WTC11 (cell line): Measurements from ENCODE around the gene GIPC2. TPM values are rescaled to one million over a fixed set of nuclear protein-coding genes. Genes with fewer than 3 reads are reported as not detected.

Experiments used
- ATAC-seq: fragments of 200-7000 bp; cut with Tn5 transposase; 2 replicates; pipeline ENCODE4 v1.10.0; 2021; ENCODE audit warnings: mild to moderate bottlenecking, moderate library complexity
- CTCF ChIA-PET: fragments of 300-600 bp; sonication (Branson Sonifier 250); formaldehyde crosslinking; loops from one replicate; lab custom pipeline; 2021; ENCODE audit warnings: antibody characterized with exemption; lab: Charles Lee
- POLR2A ChIA-PET: fragments of 350-600 bp; sonication (Branson Sonifier 250); formaldehyde crosslinking; loops from one replicate; lab custom pipeline; 2021; ENCODE audit warnings: antibody characterized with exemption; lab: Charles Lee
- DNase-seq: peaks from one replicate; pipeline ENCODE4 v3.0.0; 2021; ENCODE audit warnings: low spot score
- H3K27ac Mint-ChIP-seq: 2 replicates; pipeline ENCODE4 v1.8.0; 2021; ENCODE audit warnings: mixed read lengths
- H3K27me3 Mint-ChIP-seq: 2 replicates; pipeline ENCODE4 v1.8.0; 2021; ENCODE audit warnings: low read depth, mild to moderate bottlenecking, moderate library complexity, mixed read lengths
- H3K36me3 Mint-ChIP-seq: 2 replicates; pipeline ENCODE4 v1.8.0; 2021; ENCODE audit warnings: mixed read lengths
- H3K4me1 Mint-ChIP-seq: 2 replicates; pipeline ENCODE4 v1.8.0; 2022; ENCODE audit warnings: mixed read lengths
- H3K4me3 Mint-ChIP-seq: 2 replicates; pipeline ENCODE4 v1.8.0; 2021; ENCODE audit warnings: mild to moderate bottlenecking, moderate library complexity, mixed read lengths
- H3K9me3 Mint-ChIP-seq: 2 replicates; pipeline ENCODE4 v1.8.0; 2021; ENCODE audit warnings: mixed read lengths
- CREB1 ChIP-seq: sonication (generic); formaldehyde crosslinking; IDR thresholded peaks from 2 replicates; pipeline ENCODE4 v1.8.0; 2023; ENCODE audit warnings: mild to moderate bottlenecking, missing genetic modification reagents
- CTCF ChIP-seq: fragments of 200-600 bp; IDR thresholded peaks from 2 replicates; pipeline ENCODE4 v1.8.0; 2022; ENCODE audit warnings: antibody characterized with exemption
- E2F1 ChIP-seq: sonication (generic); formaldehyde crosslinking; IDR thresholded peaks from 2 replicates; pipeline ENCODE4 v1.8.0; 2022; ENCODE audit warnings: mild to moderate bottlenecking, missing genetic modification reagents
- E2F5 ChIP-seq: sonication (generic); formaldehyde crosslinking; IDR thresholded peaks from 2 replicates; pipeline ENCODE4 v1.8.1; 2022; ENCODE audit warnings: mild to moderate bottlenecking, moderate library complexity, missing genetic modification reagents
- ELF4 ChIP-seq: sonication (generic); formaldehyde crosslinking; IDR thresholded peaks from 2 replicates; pipeline ENCODE4 v1.8.1; 2022; ENCODE audit warnings: low read depth, mild to moderate bottlenecking, moderate library complexity, missing genetic modification reagents
- EMX1 ChIP-seq: fragments of 250-450 bp; sonication (Bioruptor Pico); IDR thresholded peaks from 2 replicates; pipeline ENCODE4 v1.8.0; 2021; ENCODE audit warnings: mild to moderate bottlenecking
- ETV6 ChIP-seq: sonication (generic); formaldehyde crosslinking; IDR thresholded peaks from 2 replicates; pipeline ENCODE4 v1.8.1; 2022; ENCODE audit warnings: mild to moderate bottlenecking, missing genetic modification reagents
- FOXP1 ChIP-seq: sonication (generic); formaldehyde crosslinking; IDR thresholded peaks from 2 replicates; pipeline ENCODE4 v1.8.0; 2022; ENCODE audit warnings: missing genetic modification reagents, mild to moderate bottlenecking, moderate library complexity, borderline replicate concordance
- GABPB1 ChIP-seq: sonication (generic); formaldehyde crosslinking; IDR thresholded peaks from 2 replicates; pipeline ENCODE4 v1.8.1; 2023; ENCODE audit warnings: mild to moderate bottlenecking, missing genetic modification reagents
- GTF2I ChIP-seq: fragments of 250-450 bp; sonication (Bioruptor Pico); conservative IDR thresholded peaks from 2 replicates; pipeline ENCODE4 v1.4.0; 2021; ENCODE audit warnings: mild to moderate bottlenecking
- KAT7 ChIP-seq: sonication (generic); formaldehyde crosslinking; IDR thresholded peaks from 2 replicates; pipeline ENCODE4 v1.8.1; 2023; ENCODE audit warnings: missing genetic modification reagents, mild to moderate bottlenecking, borderline replicate concordance
- MAX ChIP-seq: sonication (generic); formaldehyde crosslinking; IDR thresholded peaks from 2 replicates; pipeline ENCODE4 v1.8.0; 2022; ENCODE audit warnings: mild to moderate bottlenecking, missing genetic modification reagents
- NFATC4 ChIP-seq: fragments of 250-450 bp; sonication (Bioruptor Pico); IDR thresholded peaks from 2 replicates; pipeline ENCODE4 v1.9.0; 2021; ENCODE audit warnings: mild to moderate bottlenecking
- NFE2L1 ChIP-seq: sonication (generic); formaldehyde crosslinking; IDR thresholded peaks from 2 replicates; pipeline ENCODE4 v1.8.1; 2023; ENCODE audit warnings: missing genetic modification reagents
- NFYB ChIP-seq: sonication (generic); formaldehyde crosslinking; conservative IDR thresholded peaks from 2 replicates; pipeline ENCODE4 v1.8.0; 2022; ENCODE audit warnings: low read depth, missing genetic modification reagents
- NR3C1 ChIP-seq: sonication (generic); formaldehyde crosslinking; conservative IDR thresholded peaks from 2 replicates; pipeline ENCODE4 v1.8.1; 2023; ENCODE audit warnings: low read depth, mild to moderate bottlenecking, missing genetic modification reagents
- PRRX2 ChIP-seq: fragments of 250-450 bp; sonication (Bioruptor Pico); IDR thresholded peaks from 2 replicates; pipeline ENCODE4 v1.8.0; 2021; ENCODE audit warnings: mild to moderate bottlenecking
- RELA ChIP-seq: sonication (generic); formaldehyde crosslinking; IDR thresholded peaks from 2 replicates; pipeline ENCODE4 v1.8.1; 2022; ENCODE audit warnings: missing genetic modification reagents, mild to moderate bottlenecking, borderline replicate concordance
- SMAD4 ChIP-seq: sonication (generic); formaldehyde crosslinking; IDR thresholded peaks from 2 replicates; pipeline ENCODE4 v1.8.0; 2022; ENCODE audit warnings: mild to moderate bottlenecking, missing genetic modification reagents
- SOX15 ChIP-seq: fragments of 250-450 bp; sonication (Bioruptor Pico); IDR thresholded peaks from 2 replicates; pipeline ENCODE4 v1.9.0; 2021; ENCODE audit warnings: mild to moderate bottlenecking
- STAT6 ChIP-seq: sonication (generic); formaldehyde crosslinking; conservative IDR thresholded peaks from 2 replicates; pipeline ENCODE4 v1.8.1; 2023; ENCODE audit warnings: mild to moderate bottlenecking, low read depth, missing genetic modification reagents, moderate library complexity
- TCF7 ChIP-seq: sonication (generic); formaldehyde crosslinking; IDR thresholded peaks from 2 replicates; pipeline ENCODE4 v1.8.0; 2022; ENCODE audit warnings: mild to moderate bottlenecking, low read depth, missing genetic modification reagents, moderate library complexity
- ZNF121 ChIP-seq: sonication (generic); formaldehyde crosslinking; IDR thresholded peaks from 2 replicates; pipeline ENCODE4 v1.8.0; 2023; ENCODE audit warnings: missing genetic modification reagents
- ZNF219 ChIP-seq: sonication (generic); formaldehyde crosslinking; IDR thresholded peaks from 2 replicates; pipeline ENCODE4 v1.8.0; 2023; ENCODE audit warnings: missing genetic modification reagents, mild to moderate bottlenecking, borderline replicate concordance
- ZNF232 ChIP-seq: sonication (generic); formaldehyde crosslinking; IDR thresholded peaks from 2 replicates; pipeline ENCODE4 v1.8.0; 2022; ENCODE audit warnings: mild to moderate bottlenecking, missing genetic modification reagents
- ZNF396 ChIP-seq: fragments of 250-450 bp; sonication (Bioruptor Pico); IDR thresholded peaks from 2 replicates; pipeline ENCODE4 v1.8.0; 2021; ENCODE audit warnings: mild to moderate bottlenecking, moderate library complexity, borderline replicate concordance
- ZNF671 ChIP-seq: fragments of 250-450 bp; sonication (Bioruptor Pico); IDR thresholded peaks from 2 replicates; pipeline ENCODE4 v1.8.0; 2021; ENCODE audit warnings: mild to moderate bottlenecking
- ZSCAN18 ChIP-seq: fragments of 250-450 bp; sonication (Bioruptor Pico); IDR thresholded peaks from 2 replicates; pipeline ENCODE4 v2.1.2; 2022; ENCODE audit warnings: mild to moderate bottlenecking, moderate library complexity
- total RNA-seq: library from RNA; stranded (reverse); gene quantifications from 3 replicates; pipeline ENCODE4 v1.2.3, GENCODE V29; 2021

GIPC2 gene
- total RNA-seq, 1 experiment from 2014 or later, result 0.83 TPM

- H3K9me3 Mint-ChIP-seq, result no peaks in the 10 kb centered on the region
- TF ChIP-seq ETV6, result no peak
- no peak for TF ChIP-seq NR3C1
- no peak for TF ChIP-seq RELA
- no peak for TF ChIP-seq E2F5 (CRISPR knock-in tag)
- TF ChIP-seq SOX15 (CRISPR knock-in tag), result no peak
- no peak for TF ChIP-seq ZNF121 (CRISPR knock-in tag)
- TF ChIP-seq GABPB1, result no peak
- TF ChIP-seq SMAD4 (CRISPR knock-in tag), result no peak
- TF ChIP-seq MAX (CRISPR knock-in tag), result no peak
- no peak for TF ChIP-seq ZNF219 (CRISPR knock-in tag)
- TF ChIP-seq TCF7 (CRISPR knock-in tag), result no peak
- no peak for TF ChIP-seq GTF2I (CRISPR knock-in tag)
- no peak for TF ChIP-seq NFE2L1 (CRISPR knock-in tag)
- TF ChIP-seq NFYB (CRISPR knock-in tag), result no peak
- no peak for TF ChIP-seq NFATC4 (CRISPR knock-in tag)
- no peak for TF ChIP-seq ZNF671 (CRISPR knock-in tag)
- TF ChIP-seq ZNF232 (CRISPR knock-in tag), result no peak
- TF ChIP-seq ELF4 (CRISPR knock-in tag), result no peak
- TF ChIP-seq PRRX2 (CRISPR knock-in tag), result no peak
- no peak overlapping the region for H3K27ac Mint-ChIP-seq
- ChIA-PET POLR2A (no interaction called here), CTCF (interaction anchor here (1.1 to 2.2 kb wide), 2 partner anchors 46 to 441 kb away, joined by 3 to 6 read pairs; no protein-coding TSS in a partner anchor)
- no peak for DNase-seq
- peaks cover 6% of the 10 kb centered on the region for H3K4me1 Mint-ChIP-seq
- H3K27me3 Mint-ChIP-seq, result no peaks in the 10 kb centered on the region
- H3K4me3 Mint-ChIP-seq, result no peak overlapping the region
- no peaks in the 10 kb centered on the region for H3K36me3 Mint-ChIP-seq
- no peak for ATAC-seq
These were observed 130.7 kb downstream of the GIPC2 start for GRCh38 chr1:78176448-78176847.

- Mint-ChIP-seq H3K4me1 (peaks cover 6% of the 10 kb centered on the region), H3K27ac (no peak overlapping the region), H3K36me3 (no peaks in the 10 kb centered on the region), H3K9me3 (no peaks in the 10 kb centered on the region), H3K4me3 (no peak overlapping the region), H3K27me3 (no peaks in the 10 kb centered on the region)
- DNase-seq, result no peak
- ChIA-PET POLR2A (no interaction called here), CTCF (interaction anchor here (1.2 to 2.2 kb wide), 2 partner anchors 47 to 156 kb away, joined by 3 to 6 read pairs; no protein-coding TSS in a partner anchor)
- ATAC-seq, result no peak
- no peak for TF ChIP-seq ZSCAN18 (CRISPR knock-in tag)
- TF ChIP-seq ZNF121 (CRISPR knock-in tag), result no peak
- no peak for TF ChIP-seq NR3C1
- no peak for TF ChIP-seq KAT7
- no peak for TF ChIP-seq STAT6 (CRISPR knock-in tag)
- TF ChIP-seq GTF2I (CRISPR knock-in tag), result no peak
- no peak for TF ChIP-seq FOXP1 (CRISPR knock-in tag)
- no peak for TF ChIP-seq EMX1 (CRISPR knock-in tag)
- no peak for TF ChIP-seq CREB1 (CRISPR knock-in tag)
- no peak for TF ChIP-seq ZNF396 (CRISPR knock-in tag)
- no peak for TF ChIP-seq E2F1 (CRISPR knock-in tag)
- no peak for TF ChIP-seq CTCF
- TF ChIP-seq E2F5 (CRISPR knock-in tag), result no peak
- no peak for TF ChIP-seq ZNF671 (CRISPR knock-in tag)
These were observed 132.0 kb downstream of the GIPC2 start for GRCh38 chr1:78177708-78178270.
